Thoracic aorta (tissue), 2 donors: Measurements from ENCODE around the gene KLHDC7B. TPM values are rescaled to one million over a fixed set of nuclear protein-coding genes. Genes with fewer than 3 reads are reported as not detected.
A peak's percentile ranks its signal among the peaks of the same experiment; 100 is the strongest.

Source experiments
- ATAC-seq: fragments of 150-250 bp; one replicate; pipeline ENCODE4 v1.8.0; 2017; ENCODE audit warnings: low read depth; ENCODE audit not compliant: insufficient number of reproducible peaks, low FRiP score
- DNase-seq: peaks from one replicate; pipeline ENCODE4 v3.0.0-alpha.2; 2020; ENCODE audit warnings: low spot score
- H3K27ac ChIP-seq, 2 donors: fragments of 200-600 bp; sonication (generic); 1 replicate in 1 of 2; 2 replicates in 1 of 2; pipeline ENCODE4 v1.5.1; 2016; ENCODE audit warnings: mild to moderate bottlenecking in 2 of 2, moderate library complexity in 2 of 2
- H3K27me3 ChIP-seq: fragments of 200-600 bp; sonication (generic); replicated peaks from 2 replicates; pipeline ENCODE4 v1.6.0; 2016; ENCODE audit warnings: mild to moderate bottlenecking; ENCODE audit not compliant: insufficient read depth
- H3K36me3 ChIP-seq: fragments of 200-600 bp; sonication (generic); one replicate; pipeline ENCODE4 v1.5.1; 2016
- H3K4me1 ChIP-seq, 2 donors: fragments of 200-600 bp; sonication (generic); 1 replicate in 1 of 2; 2 replicates in 1 of 2; pipeline versions ENCODE4 v1.5.1 to v1.6.0; 2016; ENCODE audit warnings: low read depth in 2 of 2, mild to moderate bottlenecking in 1 of 2; ENCODE audit not compliant: control insufficient read depth in 1 of 2
- H3K4me3 ChIP-seq: fragments of 200-600 bp; sonication (generic); 2 replicates; pipeline ENCODE4 v1.5.1; 2016; ENCODE audit warnings: mild to moderate bottlenecking
- H3K9me3 ChIP-seq: fragments of 200-600 bp; sonication (generic); 2 replicates; pipeline ENCODE4 v1.5.1; 2016
- total RNA-seq, 2 donors: library from RNA; depleted of rRNA; stranded (reverse); fragments of >200 nt; gene quantifications; one replicate each; pipeline versions ENCODE4 v1.1.0 to v1.2.3, GENCODE V29; 2016
- TF ChIP-seq, protein P1 (sequence below): fragments of 200-600 bp; sonication (generic); IDR thresholded peaks from one replicate; pipeline ENCODE4 v1.5.1; 2019; ENCODE audit warnings: antibody characterized with exemption

The KLHDC7B gene
- total RNA-seq, 2 donors from 2014 or later = not detected

DNA sequence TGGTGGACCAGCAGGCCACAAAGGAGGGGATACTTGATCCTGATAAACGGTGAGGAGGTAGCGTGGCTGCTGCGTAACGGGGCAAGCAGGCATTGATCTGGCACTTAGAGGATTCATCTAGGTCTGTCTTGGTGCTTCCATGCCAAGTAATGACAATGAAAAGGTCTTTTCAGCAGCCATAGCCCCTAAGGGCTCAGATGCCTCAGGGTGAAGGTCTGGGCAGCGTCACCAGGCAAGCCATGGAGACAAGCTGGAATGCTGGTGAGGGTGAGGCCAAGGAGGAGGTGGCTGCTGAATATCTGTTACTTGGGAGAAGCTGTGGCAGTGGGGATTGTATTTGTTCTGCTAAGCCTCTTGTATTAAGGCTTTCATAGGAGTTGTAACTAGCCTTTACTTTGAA, 41.7 kb downstream of the KLHDC7B start:
- Histone ChIP-seq H3K4me1 (peaks cover 4 to 10% of the 10 kb centered on the region in 2 donors), H3K36me3 (no peaks in the 10 kb centered on the region), H3K9me3 (no peaks in the 10 kb centered on the region), H3K4me3 (no peak overlapping the region), H3K27ac (no peak overlapping the region), H3K27me3 (no peaks in the 10 kb centered on the region)
- no peak for ATAC-seq
- DNase-seq = no peak
- TF ChIP-seq, protein P1, sequence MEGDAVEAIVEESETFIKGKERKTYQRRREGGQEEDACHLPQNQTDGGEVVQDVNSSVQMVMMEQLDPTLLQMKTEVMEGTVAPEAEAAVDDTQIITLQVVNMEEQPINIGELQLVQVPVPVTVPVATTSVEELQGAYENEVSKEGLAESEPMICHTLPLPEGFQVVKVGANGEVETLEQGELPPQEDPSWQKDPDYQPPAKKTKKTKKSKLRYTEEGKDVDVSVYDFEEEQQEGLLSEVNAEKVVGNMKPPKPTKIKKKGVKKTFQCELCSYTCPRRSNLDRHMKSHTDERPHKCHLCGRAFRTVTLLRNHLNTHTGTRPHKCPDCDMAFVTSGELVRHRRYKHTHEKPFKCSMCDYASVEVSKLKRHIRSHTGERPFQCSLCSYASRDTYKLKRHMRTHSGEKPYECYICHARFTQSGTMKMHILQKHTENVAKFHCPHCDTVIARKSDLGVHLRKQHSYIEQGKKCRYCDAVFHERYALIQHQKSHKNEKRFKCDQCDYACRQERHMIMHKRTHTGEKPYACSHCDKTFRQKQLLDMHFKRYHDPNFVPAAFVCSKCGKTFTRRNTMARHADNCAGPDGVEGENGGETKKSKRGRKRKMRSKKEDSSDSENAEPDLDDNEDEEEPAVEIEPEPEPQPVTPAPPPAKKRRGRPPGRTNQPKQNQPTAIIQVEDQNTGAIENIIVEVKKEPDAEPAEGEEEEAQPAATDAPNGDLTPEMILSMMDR = no peak

DNA sequence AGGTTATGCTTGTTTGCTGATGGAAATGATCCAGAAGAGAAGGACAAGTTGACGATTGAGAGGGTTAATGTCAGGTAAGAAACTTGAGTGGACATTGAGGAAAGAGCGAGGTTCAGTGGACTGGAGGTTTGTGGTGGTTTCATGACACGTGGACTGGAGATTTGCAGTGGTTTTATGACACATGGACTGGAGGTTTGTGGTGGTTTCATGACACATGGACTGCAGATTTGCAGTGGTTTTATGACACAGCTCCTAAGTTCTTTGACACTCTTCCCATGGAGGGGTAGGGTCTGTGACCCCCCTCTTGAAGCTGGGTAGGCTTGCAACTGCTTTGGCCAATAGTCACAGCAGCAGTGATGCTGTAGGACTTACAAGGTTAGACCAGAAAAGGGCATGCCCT, 49.5 kb downstream of the KLHDC7B start:
- Histone ChIP-seq H3K4me3 (no peak overlapping the region), H3K36me3 (no peaks in the 10 kb centered on the region), H3K4me1 (no peaks in the 10 kb centered on the region), H3K27me3 (no peaks in the 10 kb centered on the region), H3K27ac (no peak overlapping the region), H3K9me3 (no peaks in the 10 kb centered on the region)
- ATAC-seq (no peak), DNase-seq (no peak)
- TF ChIP-seq, protein P1 = no peak

DNA sequence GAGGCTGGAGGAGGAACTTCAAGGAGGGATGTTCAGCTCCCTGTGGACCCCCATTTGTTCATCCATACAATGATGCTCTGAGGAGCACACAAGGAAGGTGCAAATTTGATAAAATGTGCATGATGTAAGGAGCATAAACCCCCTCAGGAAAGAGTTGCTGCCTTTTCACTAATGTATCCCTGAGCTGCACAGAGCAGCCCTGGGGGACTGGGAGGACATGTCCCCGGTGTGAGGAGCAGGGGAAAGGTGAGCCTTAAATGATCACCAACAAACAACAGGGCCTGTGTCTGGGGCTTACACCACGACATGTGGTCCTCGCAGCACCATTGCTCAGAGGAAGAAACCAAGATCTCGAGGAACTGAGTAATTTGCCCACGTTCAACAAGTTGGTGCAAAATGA, 51.4 kb downstream of the KLHDC7B start:
- no peaks in the 10 kb centered on the region for H3K36me3 ChIP-seq
- no peak overlapping the region for H3K4me3 ChIP-seq
- H3K9me3 ChIP-seq = no peaks in the 10 kb centered on the region
- no peak overlapping the region for H3K27ac ChIP-seq
- DNase-seq (no peak), ATAC-seq (no peak)
- no peaks in the 10 kb centered on the region for H3K27me3 ChIP-seq
- no peaks in the 10 kb centered on the region for H3K4me1 ChIP-seq
- TF ChIP-seq, protein P1 = no peak

DNA sequence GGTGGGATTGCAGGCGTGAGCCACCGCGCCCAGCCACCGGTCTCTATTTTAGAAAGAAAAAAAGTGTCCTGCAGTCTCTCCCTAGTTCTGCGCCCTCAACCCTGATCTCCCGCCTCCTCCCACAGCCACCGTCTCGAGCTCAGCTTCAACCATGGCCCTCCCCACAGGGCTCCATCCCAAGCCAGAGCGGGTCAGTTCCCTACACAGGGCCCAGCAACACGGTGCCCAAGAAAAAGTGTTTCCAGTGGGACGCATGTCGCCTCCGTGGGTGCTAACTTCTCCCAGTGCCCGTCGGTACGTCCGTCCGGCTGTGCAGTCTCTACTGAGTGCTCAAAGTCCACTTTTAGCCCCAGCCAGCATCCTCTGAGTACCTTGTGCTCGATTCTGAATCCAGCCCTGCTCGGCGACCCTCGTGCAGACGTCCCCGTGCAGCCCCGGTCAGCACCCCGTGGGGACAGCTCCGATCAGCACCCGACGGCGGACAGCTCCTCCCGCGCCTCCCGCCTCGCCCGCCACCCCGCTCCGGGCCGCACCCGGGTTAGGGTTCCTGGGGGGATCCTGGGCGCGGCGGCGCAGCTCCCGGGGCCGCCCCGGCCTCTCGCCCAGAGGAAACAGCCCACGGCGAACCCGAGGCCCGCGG, 54.2 kb downstream of the KLHDC7B start:
- peak; percentile 3 for ATAC-seq
- Histone ChIP-seq H3K9me3 (no peaks in the 10 kb centered on the region), H3K27me3 (peaks cover 8% of the 10 kb centered on the region), H3K27ac (no peak overlapping the region), H3K4me3 (peak overlapping the region; percentile 52), H3K36me3 (no peaks in the 10 kb centered on the region), H3K4me1 (no peaks in the 10 kb centered on the region)
- TF ChIP-seq, protein P1 = no peak
- DNase-seq = no peak

DNA sequence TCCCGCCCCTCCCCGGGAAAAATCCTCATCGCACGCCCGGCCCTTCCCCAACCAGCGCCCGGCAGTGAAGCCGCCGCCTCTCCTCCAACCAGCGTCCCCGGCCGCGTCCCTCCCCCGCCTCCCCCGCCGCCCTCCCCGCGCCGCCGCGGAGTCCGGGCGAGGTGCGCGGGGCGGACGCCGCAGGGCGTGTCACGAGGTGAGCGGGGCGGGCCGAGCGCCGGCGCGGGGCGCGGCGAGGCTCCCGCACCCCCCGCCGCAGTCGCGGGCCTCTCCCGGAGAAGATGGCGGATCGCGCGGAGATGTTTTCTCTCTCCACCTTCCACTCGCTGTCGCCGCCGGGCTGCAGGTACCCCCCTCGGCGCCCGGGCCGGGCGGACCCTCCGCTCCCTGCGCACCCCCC, 54.8 kb downstream of the KLHDC7B start, which contains the start of gene MAPK8IP2:
TSS of gene MAPK8IP2 (plus strand) at position 256 of the 400 bp plus-strand sequence. CDS start at position 282, 26 bp downstream.
- H3K36me3 ChIP-seq = no peaks in the 10 kb centered on the region
- ATAC-seq (no peak), DNase-seq (no peak)
- H3K27me3 ChIP-seq = peaks cover 8% of the 10 kb centered on the region
- H3K9me3 ChIP-seq = no peaks in the 10 kb centered on the region
- H3K4me3 ChIP-seq = peak within 1 kb of the TSS; percentile 52
- no peaks in the 10 kb centered on the region for H3K4me1 ChIP-seq
- TF ChIP-seq, protein P1 = no peak
- H3K27ac ChIP-seq = no peak within 1 kb of the TSS

Other genes with a start within 250 kb of the KLHDC7B start
- gene PLXNB2, start 238.3 kb upstream of the KLHDC7B start, total RNA-seq = 100 to 1,000 TPM; 169 to 218 TPM
- gene DENND6B, start 218.9 kb upstream of the KLHDC7B start, total RNA-seq = 1 to 10 TPM; 4.2 to 6.0 TPM
- 10 to 100 TPM; 61.2 to 73.6 TPM for gene PPP6R2, start 202.6 kb upstream of the KLHDC7B start, total RNA-seq
- gene SBF1, start 70.9 kb upstream of the KLHDC7B start, total RNA-seq = 10 to 100 TPM; 72.9 to 99.9 TPM
- gene ADM2, start 64.4 kb upstream of the KLHDC7B start, total RNA-seq = under 1 TPM in 1 of 2 donors, not detected in 1; 0.14 TPM
- not detected for gene MIOX, start 59.0 kb upstream of the KLHDC7B start, total RNA-seq
- gene LMF2, start 38.2 kb upstream of the KLHDC7B start, total RNA-seq = 10 to 100 TPM; 61.9 to 87.6 TPM
- gene NCAPH2, start 37.7 kb upstream of the KLHDC7B start, total RNA-seq = 10 to 100 TPM; 40.8 to 50.4 TPM
- gene SCO2, start 20.3 kb upstream of the KLHDC7B start, total RNA-seq = 1 to 10 TPM; 3.5 to 4.5 TPM
- 10 to 100 TPM; 90.4 to 95.7 TPM for gene TYMP, start 15.9 kb upstream of the KLHDC7B start, total RNA-seq
- not detected for gene SYCE3, start 17.0 kb downstream of the KLHDC7B start, total RNA-seq
- gene CPT1B, start 32.5 kb downstream of the KLHDC7B start, total RNA-seq = 10 to 100 TPM; 14.6 to 21.4 TPM
- 10 to 100 TPM; 52.6 to 78.7 TPM for gene CHKB, start 37.0 kb downstream of the KLHDC7B start, total RNA-seq
- under 1 TPM; 0.41 to 0.92 TPM for gene MAPK8IP2, start 54.9 kb downstream of the KLHDC7B start, total RNA-seq
- 10 to 100 TPM; 38.4 to 75.4 TPM for gene ARSA, start 82.3 kb downstream of the KLHDC7B start, total RNA-seq
- gene SHANK3, start 126.9 kb downstream of the KLHDC7B start, total RNA-seq = 10 to 100 TPM; 10.7 to 14.3 TPM
- gene ACR, start 192.3 kb downstream of the KLHDC7B start, total RNA-seq = not detected
- gene RABL2B, start 237.7 kb downstream of the KLHDC7B start, total RNA-seq = 10 to 100 TPM; 14.7 to 19.9 TPM